GM23248 (cell line): ENCODE data around the gene ADAM33.

Source experiments
- EZH2 ChIP-seq: fragments of 200-600 bp; sonication (generic); IDR thresholded peaks from 2 replicates; pipeline ENCODE4 v1.6.1; 2018; ENCODE audit warnings: antibody characterized with exemption, mild to moderate bottlenecking; ENCODE audit not compliant: insufficient read depth, poor library complexity, severe bottlenecking
- EZH2phosphoT487 ChIP-seq: fragments of 200-600 bp; sonication (generic); IDR thresholded peaks from 2 replicates; pipeline ENCODE4 v1.6.1; 2018; ENCODE audit warnings: antibody characterized with exemption, moderate library complexity, mild to moderate bottlenecking, low read depth; ENCODE audit not compliant: insufficient read depth

DNA sequence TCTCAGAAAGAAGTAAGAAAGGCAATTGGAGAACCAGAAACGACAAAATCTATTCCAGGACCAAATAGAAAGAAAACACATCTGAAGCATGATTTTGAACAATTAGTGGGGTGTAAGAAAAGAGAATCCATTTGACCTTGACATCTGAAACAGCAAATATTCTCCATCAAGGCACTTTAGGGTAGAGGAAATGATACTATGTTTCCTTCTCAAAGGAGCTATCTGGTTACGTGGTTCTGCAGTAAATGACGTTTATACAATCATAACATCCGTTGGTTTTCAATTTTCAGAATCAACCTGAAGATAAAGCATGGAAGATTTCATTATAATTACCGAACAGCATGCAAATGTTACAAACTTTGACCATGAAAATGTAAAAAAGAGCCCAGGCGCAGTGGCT is 38.8 kb upstream of the ADAM33 start:
- no peak for TF ChIP-seq EZH2
- TF ChIP-seq EZH2phosphoT487: no peak
